SU-DHL-6 (cell line): Measurements from ENCODE around the gene CTDSPL2.

ENCODE experiments used
- H2AFZ ChIP-seq: fragments of 200-600 bp; sonication (generic); 2 replicates; pipeline ENCODE4 v1.6.1; 2014; ENCODE audit warnings: low read depth, mild to moderate bottlenecking, moderate library complexity, mixed read lengths, antibody characterized with exemption, low read length; ENCODE audit not compliant: severe bottlenecking
- H3F3A ChIP-seq: fragments of 200-600 bp; shearing (Covaris generic); 2 replicates; pipeline ENCODE4 v1.6.0; 2016; ENCODE audit warnings: antibody characterized with exemption, mild to moderate bottlenecking; ENCODE audit not compliant: insufficient read depth
- H3K27ac ChIP-seq: fragments of 200-600 bp; sonication (generic); 2 replicates; pipeline ENCODE4 v1.5.1; 2016; ENCODE audit warnings: low read depth, mild to moderate bottlenecking, low read length, moderate library complexity, mixed read lengths
- H3K27me3 ChIP-seq: fragments of 200-600 bp; sonication (generic), shearing (Covaris generic); 2 replicates; pipeline ENCODE4 v1.6.0; 2014; ENCODE audit warnings: mild to moderate bottlenecking, low read length
- H3K36me3 ChIP-seq: fragments of 200-600 bp; sonication (generic); 2 replicates; pipeline ENCODE4 v1.6.1; 2014; ENCODE audit warnings: mild to moderate bottlenecking, low read length, mixed read lengths
- H3K4me2 ChIP-seq: fragments of 300-600, 200-600 bp; shearing (Covaris generic), sonication (generic); 2 replicates; pipeline ENCODE4 v1.6.0; 2014; ENCODE audit warnings: low read length, low read depth, mild to moderate bottlenecking; ENCODE audit not compliant: poor library complexity, severe bottlenecking
- H3K4me3 ChIP-seq: fragments of 200-600 bp; sonication (generic); 2 replicates; pipeline ENCODE4 v1.5.1; 2014; ENCODE audit warnings: antibody characterized with exemption, low read length, mild to moderate bottlenecking, mixed read lengths; ENCODE audit not compliant: insufficient read depth, poor library complexity, severe bottlenecking
- H3K79me2 ChIP-seq: fragments of 200-600 bp; sonication (generic); 2 replicates; pipeline ENCODE4 v1.6.1; 2014; ENCODE audit warnings: mild to moderate bottlenecking, low read length, moderate library complexity; ENCODE audit not compliant: insufficient read depth
- H3K9ac ChIP-seq: fragments of 200-600 bp; sonication (generic); 2 replicates; pipeline ENCODE4 v1.7.0; 2014; ENCODE audit warnings: mild to moderate bottlenecking, low read length
- H3K9me2 ChIP-seq: fragments of 200-600 bp; sonication (generic); replicated peaks from 2 replicates; pipeline ENCODE4 v1.6.1; 2014; ENCODE audit warnings: low read length; ENCODE audit not compliant: insufficient read depth
- H3K9me3 ChIP-seq: fragments of 200-600 bp; sonication (generic); 2 replicates; pipeline ENCODE4 v1.6.1; 2014; ENCODE audit warnings: low read length, mixed read lengths; ENCODE audit not compliant: insufficient read depth
- H4K20me1 ChIP-seq: fragments of 200-600 bp; sonication (generic); 2 replicates; pipeline ENCODE4 v1.6.1; 2014; ENCODE audit warnings: low read depth, mild to moderate bottlenecking, antibody characterized with exemption, low read length, moderate library complexity, mixed read lengths
- CTCF ChIP-seq: fragments of 200-600 bp; sonication (generic); IDR thresholded peaks from one replicate; pipeline ENCODE4 v1.5.1; 2017; ENCODE audit warnings: antibody characterized with exemption, mild to moderate bottlenecking, low read length, moderate library complexity; ENCODE audit not compliant: insufficient read depth, poor library complexity, severe bottlenecking
- EZH2phosphoT487 ChIP-seq: fragments of 200-600 bp; sonication (generic), shearing (Covaris generic); conservative IDR thresholded peaks from 2 replicates; pipeline ENCODE4 v1.6.1; 2018; ENCODE audit warnings: mild to moderate bottlenecking, antibody characterized with exemption, low read length, moderate library complexity, mixed read lengths

CTDSPL2 gene

GRCh38 chr15:44492672-44493071, 65.2 kb downstream of the CTDSPL2 start:
- Histone ChIP-seq H3K27ac (no peak overlapping the region), H3K27me3 (no peaks in the 10 kb centered on the region), H3K4me2 (no peak overlapping the region), H2AFZ (no peak overlapping the region), H3K79me2 (peaks cover 9% of the 10 kb centered on the region; the same call in 1 of the 2 replicates), H3K36me3 (peaks cover 32% of the 10 kb centered on the region), H3K9me2 (no peaks in the 10 kb centered on the region), H3K4me3 (no peak overlapping the region), H3F3A (no peaks in the 10 kb centered on the region), H4K20me1 (no peaks in the 10 kb centered on the region), H3K9me3 (no peaks in the 10 kb centered on the region), H3K9ac (no peak overlapping the region)
- TF ChIP-seq CTCF (no peak), EZH2phosphoT487 (no peak)

GRCh38 chr15:44495562-44495961, 68.1 kb downstream of the CTDSPL2 start:
- H3K36me3 ChIP-seq: peaks cover 43% of the 10 kb centered on the region
- no peaks in the 10 kb centered on the region for H3K27me3 ChIP-seq
- H3K27ac ChIP-seq: no peak overlapping the region
- peaks cover 4% of the 10 kb centered on the region for H3K79me2 ChIP-seq
- H3F3A ChIP-seq: peaks cover 11% of the 10 kb centered on the region
- TF ChIP-seq CTCF: no peak
- TF ChIP-seq EZH2phosphoT487: no peak
- H3K9me2 ChIP-seq: no peaks in the 10 kb centered on the region
- no peak overlapping the region for H3K4me2 ChIP-seq
- no peak overlapping the region for H3K9ac ChIP-seq
- H2AFZ ChIP-seq: no peak overlapping the region
- H3K4me3 ChIP-seq: no peak overlapping the region
- H4K20me1 ChIP-seq: no peaks in the 10 kb centered on the region
- H3K9me3 ChIP-seq: no peaks in the 10 kb centered on the region

- H3K9me3 ChIP-seq: no peaks in the 10 kb centered on the region
- peaks cover 13% of the 10 kb centered on the region for H3K79me2 ChIP-seq
- H3K9me2 ChIP-seq: no peaks in the 10 kb centered on the region
- H2AFZ ChIP-seq: no peak overlapping the region
- no peaks in the 10 kb centered on the region; the same call in 1 of the 2 replicates for H4K20me1 ChIP-seq
- peaks cover 47% of the 10 kb centered on the region for H3K36me3 ChIP-seq
- TF ChIP-seq EZH2phosphoT487 (no peak), CTCF (no peak)
- H3K27me3 ChIP-seq: no peaks in the 10 kb centered on the region
- H3K4me2 ChIP-seq: no peak overlapping the region
- H3K27ac ChIP-seq: peak overlapping the region; percentile 7; the same call in 1 of the 2 replicates
- no peak overlapping the region for H3K9ac ChIP-seq
- H3F3A ChIP-seq: peaks cover 27% of the 10 kb centered on the region
- H3K4me3 ChIP-seq: no peak overlapping the region
These were observed 73.1 kb downstream of the CTDSPL2 start for GRCh38 chr15:44500555-44500954.
